HFFc6 (cell line): ENCODE data around the gene SNTB2. TPM values are rescaled to one million over a fixed set of nuclear protein-coding genes. Genes with fewer than 3 reads are reported as not detected.

Source experiments
- DNase-seq: peaks from one replicate; pipeline ENCODE4 v3.0.0-alpha.2; 2018
- H3K27ac Mint-ChIP-seq: 2 replicates; pipeline ENCODE4 v1.8.0; 2020; ENCODE audit warnings: mild to moderate bottlenecking, mixed read lengths
- H3K27me3 Mint-ChIP-seq: 2 replicates; pipeline ENCODE4 v1.8.0; 2021; ENCODE audit warnings: mild to moderate bottlenecking, moderate library complexity, mixed read lengths; ENCODE audit not compliant: insufficient read depth
- H3K36me3 Mint-ChIP-seq: 2 replicates; pipeline ENCODE4 v1.8.0; 2021; ENCODE audit warnings: low read depth, mixed read lengths
- H3K4me1 Mint-ChIP-seq: 2 replicates; pipeline ENCODE4 v1.8.0; 2020; ENCODE audit warnings: low read depth, mixed read lengths
- H3K4me3 Mint-ChIP-seq: 2 replicates; pipeline ENCODE4 v1.8.0; 2020; ENCODE audit warnings: mild to moderate bottlenecking, moderate library complexity, mixed read lengths
- H3K9me3 Mint-ChIP-seq: 2 replicates; pipeline ENCODE4 v1.8.0; 2020; ENCODE audit warnings: mild to moderate bottlenecking, mixed read lengths
- total RNA-seq, 6 experiments: library from RNA; stranded (reverse); fragmentation: NEBNext Ultra II Directional; extraction: Animal tissue kit (Norgen Biotek cat#: 25700); gene quantifications; 2 replicates in 1 of 6; 3 replicates in 5 of 6; pipeline ENCODE4 v1.2.3, GENCODE V29; 2021
- TF ChIP-seq, protein P1 (sequence below): fragments of 200-600 bp; sonication (generic); IDR thresholded peaks from 2 replicates; pipeline ENCODE4 v1.5.0; 2021; ENCODE audit warnings: antibody characterized with exemption, mild to moderate bottlenecking

SNTB2 gene
- total RNA-seq, 6 experiments from 2014 or later = 52.0 to 64.8 (median 58.6) TPM

DNA sequence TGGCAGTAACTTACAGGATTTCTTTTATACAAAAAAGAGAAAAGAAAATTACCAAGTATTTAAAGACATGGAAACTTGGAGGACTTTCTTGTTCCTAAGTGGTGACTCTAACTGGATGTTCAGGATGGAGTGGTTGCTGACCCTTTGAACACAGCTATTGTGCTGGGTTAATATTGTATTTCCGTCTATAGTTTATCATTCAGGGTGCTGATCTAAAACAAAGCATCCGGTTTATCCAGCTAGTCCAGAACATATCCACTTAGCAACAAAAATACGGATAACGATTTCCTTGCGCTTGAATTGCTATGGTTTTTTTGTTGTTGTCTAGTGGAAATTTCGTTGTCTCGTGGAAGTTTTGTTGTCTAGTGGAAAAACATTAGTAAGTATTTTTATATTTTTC, 38.2 kb downstream of the SNTB2 start:
- H3K27ac Mint-ChIP-seq = no peak overlapping the region
- H3K9me3 Mint-ChIP-seq = no peaks in the 10 kb centered on the region
- no peak for DNase-seq
- no peak overlapping the region for H3K4me3 Mint-ChIP-seq
- H3K36me3 Mint-ChIP-seq = peaks cover 5% of the 10 kb centered on the region; the same call in 1 of the 2 replicates
- peaks cover 48% of the 10 kb centered on the region for H3K4me1 Mint-ChIP-seq
- TF ChIP-seq, protein P1, sequence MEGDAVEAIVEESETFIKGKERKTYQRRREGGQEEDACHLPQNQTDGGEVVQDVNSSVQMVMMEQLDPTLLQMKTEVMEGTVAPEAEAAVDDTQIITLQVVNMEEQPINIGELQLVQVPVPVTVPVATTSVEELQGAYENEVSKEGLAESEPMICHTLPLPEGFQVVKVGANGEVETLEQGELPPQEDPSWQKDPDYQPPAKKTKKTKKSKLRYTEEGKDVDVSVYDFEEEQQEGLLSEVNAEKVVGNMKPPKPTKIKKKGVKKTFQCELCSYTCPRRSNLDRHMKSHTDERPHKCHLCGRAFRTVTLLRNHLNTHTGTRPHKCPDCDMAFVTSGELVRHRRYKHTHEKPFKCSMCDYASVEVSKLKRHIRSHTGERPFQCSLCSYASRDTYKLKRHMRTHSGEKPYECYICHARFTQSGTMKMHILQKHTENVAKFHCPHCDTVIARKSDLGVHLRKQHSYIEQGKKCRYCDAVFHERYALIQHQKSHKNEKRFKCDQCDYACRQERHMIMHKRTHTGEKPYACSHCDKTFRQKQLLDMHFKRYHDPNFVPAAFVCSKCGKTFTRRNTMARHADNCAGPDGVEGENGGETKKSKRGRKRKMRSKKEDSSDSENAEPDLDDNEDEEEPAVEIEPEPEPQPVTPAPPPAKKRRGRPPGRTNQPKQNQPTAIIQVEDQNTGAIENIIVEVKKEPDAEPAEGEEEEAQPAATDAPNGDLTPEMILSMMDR = no peak
- no peaks in the 10 kb centered on the region for H3K27me3 Mint-ChIP-seq

DNA sequence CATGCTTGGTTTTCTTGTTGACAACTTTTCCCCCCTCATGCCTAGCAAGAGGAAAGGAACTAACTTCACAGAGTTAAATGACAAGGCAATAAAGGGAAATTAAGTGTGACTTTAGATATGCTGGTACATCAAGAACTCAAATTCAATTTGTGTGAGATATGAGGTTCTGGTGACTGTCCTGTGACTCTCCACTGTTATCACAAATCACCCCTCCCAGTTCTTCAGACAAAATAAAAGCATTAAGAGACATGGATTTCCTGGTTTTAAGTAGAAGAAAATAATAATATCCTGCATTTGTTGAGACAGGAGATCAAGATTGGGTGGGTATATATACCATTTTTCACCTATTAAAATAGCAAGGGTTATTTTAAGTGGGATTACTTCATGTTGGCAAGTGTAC, 46.2 kb downstream of the SNTB2 start:
- Mint-ChIP-seq H3K36me3 (no peaks in the 10 kb centered on the region), H3K27me3 (no peaks in the 10 kb centered on the region; the same call in 1 of the 2 replicates), H3K4me1 (peaks cover 5% of the 10 kb centered on the region), H3K9me3 (no peaks in the 10 kb centered on the region), H3K4me3 (no peak overlapping the region), H3K27ac (no peak overlapping the region)
- TF ChIP-seq, protein P1 = no peak
- DNase-seq = no peak

DNA sequence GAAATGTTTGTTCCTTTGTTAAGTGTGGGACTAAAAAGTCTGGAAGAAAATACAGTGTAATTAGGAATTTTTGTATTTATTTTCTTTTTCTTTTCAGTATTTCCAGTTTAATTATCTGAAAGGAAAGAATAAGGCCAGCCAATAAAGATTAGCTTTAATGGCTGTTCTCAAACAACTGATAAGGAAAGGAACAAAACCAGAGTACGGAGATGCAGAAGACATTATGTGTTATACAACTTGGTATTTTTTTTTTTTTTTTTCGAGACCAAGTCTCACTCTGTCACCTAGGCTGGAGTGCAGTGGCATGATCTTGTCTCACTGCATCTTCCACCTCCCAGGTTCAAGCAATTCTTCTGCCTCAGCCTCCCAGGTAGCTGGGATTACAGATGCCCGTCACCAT, 47.5 kb downstream of the SNTB2 start:
- TF ChIP-seq, protein P1 = no peak
- H3K4me3 Mint-ChIP-seq = no peak overlapping the region
- no peak overlapping the region for H3K27ac Mint-ChIP-seq
- H3K4me1 Mint-ChIP-seq = peaks cover 5% of the 10 kb centered on the region
- no peak for DNase-seq
- no peaks in the 10 kb centered on the region for H3K9me3 Mint-ChIP-seq
- H3K27me3 Mint-ChIP-seq = no peaks in the 10 kb centered on the region; the same call in 1 of the 2 replicates
- H3K36me3 Mint-ChIP-seq = no peaks in the 10 kb centered on the region

DNA sequence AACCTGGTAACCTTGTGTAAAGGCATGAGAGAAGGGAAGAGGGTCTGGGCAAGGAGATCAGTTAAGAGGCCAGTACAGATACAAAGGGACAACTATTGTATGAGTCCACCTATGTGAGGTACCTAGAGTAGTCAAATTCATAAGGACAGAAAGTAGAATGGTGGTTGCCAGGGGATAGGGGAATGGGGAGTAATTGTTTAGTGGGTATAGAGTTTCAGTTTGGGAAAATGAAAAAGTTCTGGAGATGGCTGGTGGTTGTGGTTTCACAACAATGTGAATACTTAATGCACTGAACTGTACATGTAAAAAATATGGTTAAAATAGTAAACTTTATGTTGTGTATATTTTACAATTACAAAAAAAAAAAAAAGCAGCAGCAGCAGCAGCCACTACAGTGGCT, 49.4 kb downstream of the SNTB2 start:
- Mint-ChIP-seq H3K36me3 (no peaks in the 10 kb centered on the region; the same call in 1 of the 2 replicates), H3K27me3 (no peaks in the 10 kb centered on the region; the same call in 1 of the 2 replicates), H3K4me3 (no peak overlapping the region), H3K4me1 (peaks cover 17% of the 10 kb centered on the region), H3K27ac (no peak overlapping the region), H3K9me3 (no peaks in the 10 kb centered on the region)
- TF ChIP-seq, protein P1 = no peak
- no peak for DNase-seq

DNA sequence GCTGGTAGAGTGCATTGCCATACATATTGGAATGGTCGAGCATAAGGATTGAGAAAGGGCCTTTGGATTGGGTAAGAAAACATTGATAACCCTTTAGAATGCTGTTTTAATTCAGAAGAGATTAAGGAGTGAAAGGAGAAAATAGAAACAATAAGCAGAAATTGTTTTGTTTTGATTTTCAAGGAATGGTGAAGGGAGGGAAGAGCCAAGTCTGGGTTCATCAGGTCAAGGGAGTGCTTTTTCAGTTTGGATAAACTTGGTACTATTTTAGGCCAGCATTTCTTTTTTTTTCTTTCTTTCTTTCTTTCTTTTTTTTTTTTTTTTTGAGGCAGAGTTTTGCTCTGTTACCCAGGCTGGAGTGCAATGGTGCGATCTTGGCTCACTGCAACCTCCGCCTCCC, 50.3 kb downstream of the SNTB2 start:
- Mint-ChIP-seq H3K36me3 (no peaks in the 10 kb centered on the region; the same call in 1 of the 2 replicates), H3K9me3 (no peaks in the 10 kb centered on the region), H3K4me1 (peaks cover 23% of the 10 kb centered on the region), H3K27me3 (no peaks in the 10 kb centered on the region; the same call in 1 of the 2 replicates), H3K4me3 (no peak overlapping the region), H3K27ac (no peak overlapping the region)
- DNase-seq = no peak
- TF ChIP-seq, protein P1 = no peak

DNA sequence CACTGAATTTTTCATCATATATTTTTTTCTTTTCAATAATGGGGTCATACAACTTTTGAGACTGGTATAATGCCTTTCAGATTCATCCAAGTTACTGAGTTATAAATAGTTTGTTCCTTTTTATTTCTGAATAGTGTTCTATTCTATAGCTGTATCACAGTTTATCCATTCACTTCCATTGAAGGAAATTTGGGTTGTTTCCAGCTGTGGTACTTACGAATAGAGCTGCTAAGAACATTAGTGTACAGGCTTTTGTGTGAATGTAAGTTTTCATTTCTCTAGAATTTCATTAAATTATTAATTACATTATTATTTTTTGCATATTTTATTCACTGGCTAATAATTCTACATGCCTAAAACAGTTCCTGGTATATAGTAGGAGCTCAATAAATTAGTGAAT, 52.9 kb downstream of the SNTB2 start:
- peak overlapping the region; percentile 22 for H3K27ac Mint-ChIP-seq
- H3K27me3 Mint-ChIP-seq = no peaks in the 10 kb centered on the region; the same call in 1 of the 2 replicates
- TF ChIP-seq, protein P1 = no peak
- H3K4me1 Mint-ChIP-seq = peaks cover 41% of the 10 kb centered on the region
- no peak for DNase-seq
- no peak overlapping the region for H3K4me3 Mint-ChIP-seq
- no peaks in the 10 kb centered on the region; the same call in 1 of the 2 replicates for H3K36me3 Mint-ChIP-seq
- H3K9me3 Mint-ChIP-seq = no peaks in the 10 kb centered on the region
